Bronchial epithelial cell (primary cell): Measurements from ENCODE around the gene LUC7L2. TPM values are rescaled to one million over a fixed set of nuclear protein-coding genes. Genes with fewer than 3 reads are reported as not detected.
A peak's percentile ranks its signal among the peaks of the same experiment; 100 is the strongest.
"Not testable (repeated sequence)": the region's sequence is repeated elsewhere in the genome, so short reads cannot be mapped to it uniquely, and the experiment has no call there.

Source experiments
- DNase-seq: peaks from one replicate; pipeline ENCODE4 v3.0.0-alpha.2; 2010; ENCODE audit warnings: low read depth
- FAIRE-seq: peaks from 2 replicates; lab custom pipeline; 2011; peaks lifted over from hg19 to GRCh38; lab: Jason Lieb, UNC
- H3K27me3 ChIP-seq: 2 replicates; pipeline ENCODE4 v1.5.1; 2011; ENCODE audit warnings: low read length; ENCODE audit not compliant: control insufficient read depth, insufficient read depth
- H3K36me3 ChIP-seq: 2 replicates; pipeline ENCODE4 v1.5.1; 2011; ENCODE audit warnings: low read length; ENCODE audit not compliant: control insufficient read depth, insufficient read depth
- H3K4me3 ChIP-seq: 2 replicates; pipeline ENCODE4 v1.5.1; 2011; ENCODE audit warnings: mild to moderate bottlenecking, low read depth, low read length, control low read depth
- total RNA-seq: library from RNA; depleted of rRNA; stranded (reverse); fragments of >200 nt; gene quantifications from 2 replicates; pipeline ENCODE4 v1.2.1, GENCODE V29; 2014
- TF ChIP-seq, protein P1 (sequence below): IDR thresholded peaks from 2 replicates; pipeline ENCODE4 v1.5.1; 2011; ENCODE audit warnings: mild to moderate bottlenecking, moderate library complexity, low read length, control low read depth, inconsistent platforms; ENCODE audit not compliant: insufficient read depth, severe bottlenecking

The LUC7L2 gene
- total RNA-seq, 1 donor from 2014 or later = 52.7 TPM

DNA sequence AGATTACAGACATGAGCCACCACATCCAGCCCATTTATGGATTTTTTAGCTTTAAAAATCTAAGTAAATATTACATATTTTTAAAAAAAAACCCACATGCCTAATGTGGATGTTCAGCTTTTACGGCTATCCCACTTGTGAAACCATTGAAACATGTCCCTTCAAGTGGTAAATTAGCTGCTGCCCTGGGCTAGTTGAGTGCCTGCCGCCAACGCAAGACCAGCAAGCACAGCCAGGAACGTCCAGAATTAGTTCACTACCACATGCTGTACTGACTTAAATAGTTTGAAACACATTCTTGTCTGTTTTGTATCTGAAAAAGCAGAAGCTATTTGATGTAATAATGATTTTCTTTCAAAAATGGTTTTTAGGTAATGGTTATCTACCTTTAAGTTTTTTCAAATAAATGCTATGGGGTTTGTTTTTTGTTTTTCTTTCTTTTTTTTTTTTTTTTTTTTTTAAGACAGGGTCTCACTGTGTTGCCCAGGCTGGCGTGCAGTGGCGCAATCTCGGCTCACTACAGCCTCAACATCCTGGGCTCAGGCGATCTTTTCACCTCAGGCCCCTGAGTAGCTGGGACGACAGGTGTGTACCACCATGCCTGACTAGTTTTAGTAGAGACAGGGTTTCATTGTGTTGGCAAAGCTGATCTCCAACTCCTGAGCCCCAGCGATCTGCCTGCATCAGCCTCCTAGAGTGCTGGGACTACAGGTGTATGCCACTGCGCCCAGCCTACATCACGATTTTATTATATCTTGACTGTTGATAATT lies 66.7 kb downstream of the LUC7L2 start:
- Histone ChIP-seq H3K27me3 (no peaks in the 10 kb centered on the region), H3K4me3 (no peak overlapping the region), H3K36me3 (peaks cover 1% of the 10 kb centered on the region)
- DNase-seq = peak; percentile 71
- TF ChIP-seq, protein P1, sequence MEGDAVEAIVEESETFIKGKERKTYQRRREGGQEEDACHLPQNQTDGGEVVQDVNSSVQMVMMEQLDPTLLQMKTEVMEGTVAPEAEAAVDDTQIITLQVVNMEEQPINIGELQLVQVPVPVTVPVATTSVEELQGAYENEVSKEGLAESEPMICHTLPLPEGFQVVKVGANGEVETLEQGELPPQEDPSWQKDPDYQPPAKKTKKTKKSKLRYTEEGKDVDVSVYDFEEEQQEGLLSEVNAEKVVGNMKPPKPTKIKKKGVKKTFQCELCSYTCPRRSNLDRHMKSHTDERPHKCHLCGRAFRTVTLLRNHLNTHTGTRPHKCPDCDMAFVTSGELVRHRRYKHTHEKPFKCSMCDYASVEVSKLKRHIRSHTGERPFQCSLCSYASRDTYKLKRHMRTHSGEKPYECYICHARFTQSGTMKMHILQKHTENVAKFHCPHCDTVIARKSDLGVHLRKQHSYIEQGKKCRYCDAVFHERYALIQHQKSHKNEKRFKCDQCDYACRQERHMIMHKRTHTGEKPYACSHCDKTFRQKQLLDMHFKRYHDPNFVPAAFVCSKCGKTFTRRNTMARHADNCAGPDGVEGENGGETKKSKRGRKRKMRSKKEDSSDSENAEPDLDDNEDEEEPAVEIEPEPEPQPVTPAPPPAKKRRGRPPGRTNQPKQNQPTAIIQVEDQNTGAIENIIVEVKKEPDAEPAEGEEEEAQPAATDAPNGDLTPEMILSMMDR = no peak
- FAIRE-seq = no peak

DNA sequence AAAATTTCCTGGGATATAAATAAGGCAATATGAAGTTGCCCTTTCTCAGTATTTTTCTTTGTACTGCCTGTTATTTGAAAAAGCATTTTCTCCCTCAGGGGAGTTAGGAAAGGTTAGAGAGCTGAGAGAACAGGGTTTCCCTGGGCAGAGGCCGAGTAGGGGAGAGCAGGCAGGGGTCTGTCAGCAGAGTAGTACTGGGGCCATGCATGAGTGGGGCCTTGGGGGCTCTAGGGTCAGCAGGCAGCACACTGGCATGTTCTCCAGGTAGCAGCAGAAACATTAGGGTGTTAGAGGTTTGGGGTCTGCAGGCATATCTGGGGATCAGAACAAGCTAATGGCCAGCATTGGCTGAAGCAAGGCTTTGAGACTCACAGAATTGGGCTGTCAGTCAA lies 67.3 kb downstream of the LUC7L2 start:
- FAIRE-seq = no peak
- H3K4me3 ChIP-seq = no peak overlapping the region
- peaks cover 1% of the 10 kb centered on the region for H3K36me3 ChIP-seq
- no peaks in the 10 kb centered on the region for H3K27me3 ChIP-seq
- DNase-seq = no peak
- TF ChIP-seq, protein P1 = no peak

DNA sequence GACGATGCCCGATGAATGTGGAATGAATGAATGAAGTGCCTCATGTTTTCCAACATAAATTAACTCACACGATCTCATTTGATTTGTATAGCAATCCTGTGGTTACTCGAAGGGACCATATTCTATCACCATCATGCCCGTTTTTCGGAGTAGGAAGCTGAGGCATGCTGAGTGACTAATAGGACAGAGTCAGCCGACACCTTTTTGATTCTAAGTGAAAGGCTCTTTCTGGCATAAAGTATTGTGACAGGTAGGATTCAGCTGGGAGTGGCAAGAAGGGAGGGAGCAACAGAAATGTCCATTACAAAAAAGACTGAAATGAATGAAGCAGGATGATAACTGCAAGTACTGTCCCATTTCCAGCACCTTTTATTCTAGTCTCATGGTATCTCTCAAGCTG lies 68.1 kb downstream of the LUC7L2 start:
- Histone ChIP-seq H3K27me3 (no peaks in the 10 kb centered on the region), H3K4me3 (no peak overlapping the region), H3K36me3 (no peaks in the 10 kb centered on the region)
- TF ChIP-seq, protein P1 = no peak
- FAIRE-seq (no peak), DNase-seq (peak; percentile 46)

DNA sequence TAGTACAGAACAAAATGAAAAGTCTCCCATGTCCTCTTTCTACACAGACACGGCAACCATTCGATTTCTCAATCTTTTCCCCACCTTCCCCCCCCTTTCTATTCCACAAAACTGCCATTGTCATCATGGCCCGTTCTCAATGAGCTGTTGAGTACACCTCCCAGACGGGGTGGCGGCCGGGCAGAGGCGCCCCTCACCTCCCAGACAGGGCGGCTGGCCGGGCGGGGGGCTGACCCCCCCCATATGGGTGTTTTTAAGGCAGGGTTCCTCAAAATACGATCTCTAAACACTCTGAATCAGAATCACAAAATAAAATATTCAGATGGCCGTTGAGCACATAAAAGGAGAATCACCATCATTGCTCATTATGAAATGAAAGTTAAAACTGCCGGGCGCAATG lies 70.0 kb downstream of the LUC7L2 start:
- not testable (repeated sequence) for FAIRE-seq

DNA sequence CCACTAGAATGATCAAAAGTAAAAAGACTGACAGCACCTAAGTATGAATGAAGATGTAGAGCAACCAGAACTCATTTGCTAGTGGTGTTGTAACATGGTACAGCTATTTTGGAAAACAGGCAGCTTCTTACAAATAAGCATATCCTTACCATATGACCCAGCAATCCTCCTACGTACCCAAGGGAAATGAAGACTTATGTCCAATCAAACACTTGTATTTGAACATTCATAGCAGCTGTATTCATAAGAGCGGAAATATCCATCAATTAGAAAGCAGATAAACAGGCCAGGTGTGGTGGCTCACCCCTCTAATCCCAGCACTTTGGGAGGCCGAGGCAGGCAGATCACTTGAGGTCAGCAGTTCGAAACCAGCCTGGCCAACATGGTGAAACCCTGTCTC lies 70.7 kb downstream of the LUC7L2 start:
- Histone ChIP-seq H3K36me3 (no peaks in the 10 kb centered on the region), H3K27me3 (no peaks in the 10 kb centered on the region), H3K4me3 (no peak overlapping the region)
- TF ChIP-seq, protein P1 = no peak
- peak; percentile 51 for DNase-seq
- no peak for FAIRE-seq

More for the DNA sequence above, 70.0 kb downstream of the LUC7L2 start:
- H3K36me3 ChIP-seq, H3K27me3 ChIP-seq, H3K4me3 ChIP-seq, DNase-seq: not testable (repeated sequence)

DNA sequence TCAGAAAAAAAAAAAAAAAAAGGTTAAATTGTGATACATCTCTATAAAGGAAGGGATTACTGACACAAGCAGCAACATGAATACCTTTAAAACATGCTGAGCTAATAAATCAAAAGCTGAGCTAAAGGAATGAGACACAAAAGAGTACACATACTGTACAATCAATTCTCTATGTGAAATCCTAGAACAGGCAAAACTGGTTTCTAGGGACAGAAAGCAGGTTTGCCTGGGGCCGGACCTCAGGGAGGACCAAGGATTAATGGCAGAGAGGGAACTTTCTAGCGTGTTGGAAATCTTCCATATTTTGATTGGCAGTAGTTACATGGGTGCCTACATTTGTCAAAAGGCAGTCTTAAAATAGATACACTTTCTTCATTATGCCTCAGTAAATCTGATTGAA lies 71.3 kb downstream of the LUC7L2 start:
- Histone ChIP-seq H3K36me3 (no peaks in the 10 kb centered on the region), H3K4me3 (no peak overlapping the region), H3K27me3 (no peaks in the 10 kb centered on the region)
- TF ChIP-seq, protein P1 = no peak
- FAIRE-seq (peak; percentile 76), DNase-seq (peak; percentile 92)
